Measurements from ENCODE around the gene NAMPT.
"Not testable (repeated sequence)": the region's sequence is repeated elsewhere in the genome, so short reads cannot be mapped to it uniquely, and the experiment has no call there.

Gene NAMPT

GRCh38 chr7:106284714-106285050 lies at the start of gene NAMPT:
TSS of gene NAMPT (minus strand) at chr7:106284983. CDS start at chr7:106284884, 99 bp downstream.
- Histone ChIP-seq H3K4me1 (peaks cover 16% of the 10 kb centered on the region), H3K9me3 (no peaks in the 10 kb centered on the region), H3K36me3 (replicated peaks) (no peaks in the 10 kb centered on the region), H3K27me3 (ENCODE audit: low read depth) (no peaks in the 10 kb centered on the region), H3K4me3 (peak within 1 kb of the TSS; percentile 73)
- in situ Hi-C loops (cut with MboI; ENCODE audit: low sequenced_read_pairs) = no loop called here
- DNase-seq (ENCODE audit: low spot score in 2 of 2) = no peak

- in situ Hi-C loops (cut with MboI; ENCODE audit: low sequenced_read_pairs) = no loop called here
- Histone ChIP-seq H3K27me3 (ENCODE audit: low read depth) (no peaks in the 10 kb centered on the region), H3K9me3 (no peaks in the 10 kb centered on the region), H3K4me3 (no peak overlapping the region), H3K4me1 (no peaks in the 10 kb centered on the region), H3K36me3 (replicated peaks) (no peaks in the 10 kb centered on the region)
- DNase-seq (ENCODE audit: low spot score in 2 of 2) = no peak
These were observed 47.4 kb upstream of the NAMPT start for GRCh38 chr7:106332201-106332600.

- Histone ChIP-seq H3K9me3 (no peaks in the 10 kb centered on the region), H3K4me3 (no peak overlapping the region), H3K4me1 (no peaks in the 10 kb centered on the region), H3K36me3 (replicated peaks) (no peaks in the 10 kb centered on the region), H3K27me3 (ENCODE audit: low read depth) (no peaks in the 10 kb centered on the region)
- in situ Hi-C loops (cut with MboI; ENCODE audit: low sequenced_read_pairs) = no loop called here
- no peak for DNase-seq (ENCODE audit: low spot score in 2 of 2)
These were observed 46.8 kb upstream of the NAMPT start for GRCh38 chr7:106331441-106332175.

- DNase-seq (ENCODE audit: low spot score in 2 of 2) = no peak
- in situ Hi-C loops (cut with MboI; ENCODE audit: low sequenced_read_pairs) = no loop called here
- H3K4me3 ChIP-seq = no peak overlapping the region
- no peaks in the 10 kb centered on the region for H3K4me1 ChIP-seq
- H3K9me3 ChIP-seq = no peaks in the 10 kb centered on the region
- H3K27me3 ChIP-seq (ENCODE audit: low read depth) = no peaks in the 10 kb centered on the region
- H3K36me3 ChIP-seq (replicated peaks) = no peaks in the 10 kb centered on the region
These were observed 45.4 kb upstream of the NAMPT start for GRCh38 chr7:106329971-106330733.

GRCh38 chr7:106329408-106329807 lies 44.6 kb upstream of the NAMPT start:
- DNase-seq (ENCODE audit: low spot score in 2 of 2) = no peak
- Histone ChIP-seq H3K4me3 (no peak overlapping the region), H3K9me3 (no peaks in the 10 kb centered on the region), H3K36me3 (replicated peaks) (no peaks in the 10 kb centered on the region), H3K4me1 (no peaks in the 10 kb centered on the region), H3K27me3 (ENCODE audit: low read depth) (no peaks in the 10 kb centered on the region)
- in situ Hi-C loops (cut with MboI; ENCODE audit: low sequenced_read_pairs) = no loop called here

GRCh38 chr7:106327538-106328481 lies 43.0 kb upstream of the NAMPT start:
- Histone ChIP-seq H3K4me1 (no peaks in the 10 kb centered on the region), H3K27me3 (ENCODE audit: low read depth) (no peaks in the 10 kb centered on the region), H3K4me3 (no peak overlapping the region), H3K36me3 (replicated peaks) (no peaks in the 10 kb centered on the region), H3K9me3 (no peaks in the 10 kb centered on the region)
- DNase-seq (ENCODE audit: low spot score in 2 of 2) = no peak
- in situ Hi-C loops (cut with MboI; ENCODE audit: low sequenced_read_pairs) = no loop called here

- in situ Hi-C loops (cut with MboI; ENCODE audit: low sequenced_read_pairs) = no loop called here
- no peaks in the 10 kb centered on the region for H3K4me1 ChIP-seq
- H3K9me3 ChIP-seq = no peaks in the 10 kb centered on the region
- no peaks in the 10 kb centered on the region for H3K36me3 ChIP-seq (replicated peaks)
- no peak for DNase-seq (ENCODE audit: low spot score in 2 of 2)
- no peaks in the 10 kb centered on the region for H3K27me3 ChIP-seq (ENCODE audit: low read depth)
- no peak overlapping the region for H3K4me3 ChIP-seq
These were observed 42.1 kb upstream of the NAMPT start for GRCh38 chr7:106326594-106327537.

- H3K4me1 ChIP-seq; H3K36me3 ChIP-seq (replicated peaks); H3K4me3 ChIP-seq; DNase-seq (ENCODE audit: low spot score in 2 of 2); H3K9me3 ChIP-seq; in situ Hi-C loops (cut with MboI; ENCODE audit: low sequenced_read_pairs); H3K27me3 ChIP-seq (ENCODE audit: low read depth): not testable (repeated sequence)
These were observed 39.7 kb upstream of the NAMPT start for GRCh38 chr7:106324509-106324908.

GRCh38 chr7:106320254-106320770 lies 35.5 kb upstream of the NAMPT start:
- H3K4me3 ChIP-seq; H3K27me3 ChIP-seq (ENCODE audit: low read depth); H3K4me1 ChIP-seq; in situ Hi-C loops (cut with MboI; ENCODE audit: low sequenced_read_pairs); H3K36me3 ChIP-seq (replicated peaks); DNase-seq (ENCODE audit: low spot score in 2 of 2); H3K9me3 ChIP-seq: not testable (repeated sequence)

- no peaks in the 10 kb centered on the region for H3K4me1 ChIP-seq
- no peak overlapping the region for H3K4me3 ChIP-seq
- in situ Hi-C loops (cut with MboI; ENCODE audit: low sequenced_read_pairs) = no loop called here
These were observed 33.7 kb upstream of the NAMPT start for GRCh38 chr7:106318482-106318881.

GRCh38 chr7:106317971-106318370 lies 33.2 kb upstream of the NAMPT start:
- no peak for DNase-seq (ENCODE audit: low spot score in 2 of 2)
- in situ Hi-C loops (cut with MboI; ENCODE audit: low sequenced_read_pairs) = no loop called here

More at GRCh38 chr7:106318482-106318881, 33.7 kb upstream of the NAMPT start:
- no peaks in the 10 kb centered on the region for H3K9me3 ChIP-seq
- no peak for DNase-seq (ENCODE audit: low spot score in 2 of 2)
- no peaks in the 10 kb centered on the region for H3K27me3 ChIP-seq (ENCODE audit: low read depth)
- no peaks in the 10 kb centered on the region for H3K36me3 ChIP-seq (replicated peaks)

GRCh38 chr7:106316947-106317346 lies 32.2 kb upstream of the NAMPT start:
- no peaks in the 10 kb centered on the region for H3K27me3 ChIP-seq (ENCODE audit: low read depth)
- no peaks in the 10 kb centered on the region for H3K4me1 ChIP-seq
- no peak overlapping the region for H3K4me3 ChIP-seq
- no peak for DNase-seq (ENCODE audit: low spot score in 2 of 2)
- no peaks in the 10 kb centered on the region for H3K9me3 ChIP-seq
- no peaks in the 10 kb centered on the region for H3K36me3 ChIP-seq (replicated peaks)
- in situ Hi-C loops (cut with MboI; ENCODE audit: low sequenced_read_pairs) = no loop called here

More at GRCh38 chr7:106317971-106318370, 33.2 kb upstream of the NAMPT start:
- Histone ChIP-seq H3K27me3 (ENCODE audit: low read depth) (no peaks in the 10 kb centered on the region), H3K9me3 (no peaks in the 10 kb centered on the region), H3K4me1 (no peaks in the 10 kb centered on the region), H3K36me3 (replicated peaks) (no peaks in the 10 kb centered on the region), H3K4me3 (no peak overlapping the region)

- no peaks in the 10 kb centered on the region for H3K27me3 ChIP-seq (ENCODE audit: low read depth)
- no peak overlapping the region for H3K4me3 ChIP-seq
- no peak for DNase-seq (ENCODE audit: low spot score in 2 of 2)
- no peaks in the 10 kb centered on the region for H3K36me3 ChIP-seq (replicated peaks)
- H3K4me1 ChIP-seq = no peaks in the 10 kb centered on the region
- in situ Hi-C loops (cut with MboI; ENCODE audit: low sequenced_read_pairs) = no loop called here
- no peaks in the 10 kb centered on the region for H3K9me3 ChIP-seq
These were observed 30.1 kb upstream of the NAMPT start for GRCh38 chr7:106314875-106315274.

Measured in HAP-1 (cell line).